Karpas-422 (cell line): Measurements from ENCODE around the gene MPV17L. TPM values are rescaled to one million over a fixed set of nuclear protein-coding genes. Genes with fewer than 3 reads are reported as not detected.
"Not testable (repeated sequence)": the region's sequence is repeated elsewhere in the genome, so short reads cannot be mapped to it uniquely, and the experiment has no call there.

Source experiments
- DNase-seq: peaks from one replicate; pipeline ENCODE4 v3.0.0-alpha.2; 2015
- H2AFZ ChIP-seq: fragments of 200-600 bp; sonication (generic); 2 replicates; pipeline ENCODE4 v1.6.1; 2014; ENCODE audit warnings: antibody characterized with exemption, low read length, mixed read lengths
- H3K27ac ChIP-seq: fragments of 200-600 bp; sonication (generic); 2 replicates; pipeline ENCODE4 v1.5.1; 2014; ENCODE audit warnings: mild to moderate bottlenecking, low read length, moderate library complexity
- H3K27me3 ChIP-seq: fragments of 200-600 bp; sonication (generic); 2 replicates; pipeline ENCODE4 v1.6.1; 2014; ENCODE audit warnings: low read length, mixed read lengths
- H3K36me3 ChIP-seq: fragments of 200-600 bp; sonication (generic); 2 replicates; pipeline ENCODE4 v1.6.1; 2014; ENCODE audit warnings: low read length, mixed read lengths; ENCODE audit not compliant: insufficient read depth
- H3K4me1 ChIP-seq: fragments of 200-600 bp; sonication (generic); 2 replicates; pipeline ENCODE4 v1.6.1; 2014; ENCODE audit warnings: mild to moderate bottlenecking, low read length, mixed read lengths
- H3K4me2 ChIP-seq: fragments of 200-600 bp; sonication (generic); 2 replicates; pipeline ENCODE4 v1.6.1; 2014; ENCODE audit warnings: low read length, low read depth, mild to moderate bottlenecking; ENCODE audit not compliant: poor library complexity, severe bottlenecking
- H3K4me3 ChIP-seq: fragments of 200-600 bp; sonication (generic); 2 replicates; pipeline ENCODE4 v1.5.1; 2014; ENCODE audit warnings: mild to moderate bottlenecking, antibody characterized with exemption, low read length, mixed read lengths
- H3K79me2 ChIP-seq: fragments of 200-600 bp; sonication (generic); 2 replicates; pipeline ENCODE4 v1.6.1; 2014; ENCODE audit warnings: mild to moderate bottlenecking, low read length, mixed read lengths
- H3K9ac ChIP-seq: fragments of 200-600 bp; sonication (generic); 2 replicates; pipeline ENCODE4 v1.6.0; 2014; ENCODE audit warnings: low read length
- H3K9me2 ChIP-seq: fragments of 200-600 bp; sonication (generic), shearing (Covaris generic); replicated peaks from 2 replicates; pipeline ENCODE4 v1.6.0; 2014; ENCODE audit warnings: mild to moderate bottlenecking, low read length, moderate library complexity; ENCODE audit not compliant: insufficient read depth
- H3K9me3 ChIP-seq: fragments of 300-700, 200-600 bp; sonication (generic); 2 replicates; pipeline ENCODE4 v1.6.1; 2014; ENCODE audit warnings: low read length, mixed read lengths
- H4K20me1 ChIP-seq: fragments of 200-600 bp; sonication (generic); 2 replicates; pipeline ENCODE4 v1.6.1; 2014; ENCODE audit warnings: mild to moderate bottlenecking, antibody characterized with exemption, low read length, low read depth; ENCODE audit not compliant: insufficient read depth
- total RNA-seq: library from RNA; depleted of rRNA; stranded (reverse); fragments of >200 nt; shearing (Covaris generic); gene quantifications from 2 replicates; pipeline ENCODE4 v1.2.3, GENCODE V29; 2014; ENCODE audit warnings: low replicate concordance

MPV17L gene
- total RNA-seq, 1 experiment from 2014 or later, result not detected

GRCh38 chr16:15382810-15383209 is 12.7 kb upstream of the MPV17L start:
- H4K20me1 ChIP-seq, H3K4me1 ChIP-seq, H2AFZ ChIP-seq, H3K4me2 ChIP-seq, H3K36me3 ChIP-seq, H3K27ac ChIP-seq, DNase-seq, H3K27me3 ChIP-seq, H3K4me3 ChIP-seq, H3K9me2 ChIP-seq, H3K9ac ChIP-seq, H3K79me2 ChIP-seq, H3K9me3 ChIP-seq: not testable (repeated sequence)

GRCh38 chr16:15388060-15388459 is 7.5 kb upstream of the MPV17L start:
- H3K79me2 ChIP-seq, H3K4me1 ChIP-seq, H4K20me1 ChIP-seq, H2AFZ ChIP-seq, H3K4me2 ChIP-seq, H3K27me3 ChIP-seq, H3K4me3 ChIP-seq, H3K9me3 ChIP-seq, DNase-seq, H3K9me2 ChIP-seq, H3K9ac ChIP-seq, H3K27ac ChIP-seq, H3K36me3 ChIP-seq: not testable (repeated sequence)

- not testable (repeated sequence) for H3K4me3 ChIP-seq, H4K20me1 ChIP-seq, H3K79me2 ChIP-seq, H3K4me1 ChIP-seq, H3K4me2 ChIP-seq, DNase-seq, H3K36me3 ChIP-seq, H3K9me3 ChIP-seq, H3K9me2 ChIP-seq, H2AFZ ChIP-seq, H3K27me3 ChIP-seq, H3K27ac ChIP-seq, H3K9ac ChIP-seq
Measured at GRCh38 chr16:15389916-15390315, 5.6 kb upstream of the MPV17L start.

GRCh38 chr16:15393025-15393424 is 2.5 kb upstream of the MPV17L start:
- not testable (repeated sequence) for H3K9me2 ChIP-seq, H2AFZ ChIP-seq, H3K4me2 ChIP-seq, H3K4me3 ChIP-seq, H3K4me1 ChIP-seq, H3K27ac ChIP-seq, H3K9me3 ChIP-seq, H3K9ac ChIP-seq, DNase-seq, H4K20me1 ChIP-seq, H3K79me2 ChIP-seq, H3K27me3 ChIP-seq, H3K36me3 ChIP-seq

- H3K9me3 ChIP-seq, H3K4me2 ChIP-seq, H3K27ac ChIP-seq, H4K20me1 ChIP-seq, H3K4me3 ChIP-seq, H3K79me2 ChIP-seq, H3K36me3 ChIP-seq, H2AFZ ChIP-seq, H3K9ac ChIP-seq, H3K27me3 ChIP-seq, H3K4me1 ChIP-seq, DNase-seq, H3K9me2 ChIP-seq: not testable (repeated sequence)
Measured at GRCh38 chr16:15396509-15396829, 915 bp downstream of the MPV17L start.

- H3K9ac ChIP-seq, result no peak overlapping the region
- no peaks in the 10 kb centered on the region for H3K36me3 ChIP-seq
- no peaks in the 10 kb centered on the region for H4K20me1 ChIP-seq
- no peak overlapping the region for H3K4me2 ChIP-seq
- DNase-seq, result peak; percentile 31
- H3K9me2 ChIP-seq, result no peaks in the 10 kb centered on the region
- no peaks in the 10 kb centered on the region for H3K79me2 ChIP-seq
- no peaks in the 10 kb centered on the region for H3K4me1 ChIP-seq
- no peak overlapping the region for H2AFZ ChIP-seq
- no peak overlapping the region for H3K27ac ChIP-seq
- H3K4me3 ChIP-seq, result no peak overlapping the region
- no peaks in the 10 kb centered on the region for H3K9me3 ChIP-seq
- H3K27me3 ChIP-seq, result no peaks in the 10 kb centered on the region
Measured at GRCh38 chr16:15396948-15397594, 1.5 kb downstream of the MPV17L start.

GRCh38 chr16:15398618-15399316 is 3.2 kb downstream of the MPV17L start:
- Histone ChIP-seq H3K4me2 (no peak overlapping the region), H2AFZ (no peak overlapping the region), H3K9me3 (no peaks in the 10 kb centered on the region), H3K4me3 (no peak overlapping the region), H3K9me2 (no peaks in the 10 kb centered on the region), H3K27me3 (no peaks in the 10 kb centered on the region), H3K9ac (no peak overlapping the region), H4K20me1 (no peaks in the 10 kb centered on the region), H3K4me1 (peaks cover 9% of the 10 kb centered on the region), H3K36me3 (no peaks in the 10 kb centered on the region), H3K79me2 (no peaks in the 10 kb centered on the region), H3K27ac (no peak overlapping the region)
- DNase-seq, result no peak

- no peaks in the 10 kb centered on the region for H3K79me2 ChIP-seq
- H3K27ac ChIP-seq, result no peak overlapping the region
- no peaks in the 10 kb centered on the region for H3K9me2 ChIP-seq
- H3K9me3 ChIP-seq, result no peaks in the 10 kb centered on the region
- no peaks in the 10 kb centered on the region for H3K36me3 ChIP-seq
- no peak overlapping the region for H3K9ac ChIP-seq
- H3K27me3 ChIP-seq, result no peaks in the 10 kb centered on the region
- no peak overlapping the region for H3K4me2 ChIP-seq
- no peak overlapping the region for H3K4me3 ChIP-seq
- DNase-seq, result no peak
- H3K4me1 ChIP-seq, result peaks cover 14% of the 10 kb centered on the region
- H2AFZ ChIP-seq, result no peak overlapping the region
- H4K20me1 ChIP-seq, result no peaks in the 10 kb centered on the region
Measured at GRCh38 chr16:15399317-15399716, 3.8 kb downstream of the MPV17L start.
